MM.1S (cell line): ENCODE measurements around the gene YOD1.

Experiments
- DNase-seq: peaks from one replicate; pipeline ENCODE4 v3.0.0-alpha.2; 2015
- H2AFZ ChIP-seq: fragments of 300-600 bp; sonication (generic); 2 replicates; pipeline ENCODE4 v1.6.0; 2016; ENCODE audit warnings: antibody characterized with exemption, low read length
- H3F3A ChIP-seq: fragments of 300-600 bp; sonication (generic); 2 replicates; pipeline ENCODE4 v1.6.1; 2016; ENCODE audit warnings: mild to moderate bottlenecking, antibody characterized with exemption, low read length, moderate library complexity, mixed read lengths; ENCODE audit not compliant: insufficient read depth
- H3K27ac ChIP-seq: fragments of 300-600 bp; sonication (generic); 2 replicates; pipeline ENCODE4 v1.5.1; 2016; ENCODE audit warnings: mild to moderate bottlenecking, low read length
- H3K27me3 ChIP-seq: fragments of 300-600 bp; sonication (generic); replicated peaks from 2 replicates; pipeline ENCODE4 v1.6.0; 2016; ENCODE audit warnings: low read length; ENCODE audit not compliant: insufficient read depth
- H3K36me3 ChIP-seq: fragments of 300-600 bp; sonication (generic); replicated peaks from 2 replicates; pipeline ENCODE4 v1.6.1; 2016; ENCODE audit warnings: mild to moderate bottlenecking, low read length, mixed read lengths; ENCODE audit not compliant: insufficient read depth
- H3K4me1 ChIP-seq: fragments of 300-600 bp; sonication (generic); 2 replicates; pipeline ENCODE4 v1.6.1; 2016; ENCODE audit warnings: low read length, mixed read lengths
- H3K4me2 ChIP-seq: fragments of 300-600 bp; sonication (generic); 2 replicates; pipeline ENCODE4 v1.6.0; 2016; ENCODE audit warnings: low read depth, low read length
- H3K4me3 ChIP-seq: fragments of 300-600 bp; sonication (generic); 2 replicates; pipeline ENCODE4 v1.5.1; 2016; ENCODE audit warnings: low read length, mixed read lengths
- H3K79me2 ChIP-seq: fragments of 300-600 bp; sonication (generic); 2 replicates; pipeline ENCODE4 v1.6.1; 2016; ENCODE audit warnings: mixed run types, low read length, mixed read lengths
- H3K9ac ChIP-seq: fragments of 300-600 bp; sonication (generic); 2 replicates; pipeline ENCODE4 v1.6.1; 2016; ENCODE audit warnings: low read length, mixed read lengths
- H3K9me2 ChIP-seq: fragments of 300-600 bp; sonication (generic); replicated peaks from 2 replicates; pipeline ENCODE4 v1.6.1; 2016; ENCODE audit warnings: mild to moderate bottlenecking, low read length, mixed read lengths; ENCODE audit not compliant: insufficient read depth
- H3K9me3 ChIP-seq: fragments of 300-600 bp; sonication (generic); replicated peaks from 2 replicates; pipeline ENCODE4 v1.6.1; 2016; ENCODE audit warnings: mild to moderate bottlenecking, low read length, mixed read lengths; ENCODE audit not compliant: insufficient read depth
- H4K20me1 ChIP-seq: fragments of 300-600 bp; sonication (generic); 2 replicates; pipeline ENCODE4 v1.6.1; 2016; ENCODE audit warnings: mild to moderate bottlenecking, low read length, moderate library complexity, mixed read lengths; ENCODE audit not compliant: insufficient read depth
- EZH2 ChIP-seq: fragments of 300-600 bp; sonication (generic); optimal IDR thresholded peaks from 2 replicates; pipeline ENCODE3; 2017; ENCODE audit warnings: low read depth, mild to moderate bottlenecking, antibody characterized with exemption, low read length, mixed read lengths
- EZH2phosphoT487 ChIP-seq: fragments of 300-600 bp; sonication (generic); IDR thresholded peaks from 2 replicates; pipeline ENCODE4 v1.6.1; 2018; ENCODE audit warnings: antibody characterized with exemption, low read length
- TF ChIP-seq, protein P1 (sequence below): fragments of 300-600 bp; sonication (generic); IDR thresholded peaks from 2 replicates; pipeline ENCODE4 v1.5.1; 2016; ENCODE audit warnings: antibody characterized with exemption, low read length, mixed read lengths

YOD1 gene

DNA sequence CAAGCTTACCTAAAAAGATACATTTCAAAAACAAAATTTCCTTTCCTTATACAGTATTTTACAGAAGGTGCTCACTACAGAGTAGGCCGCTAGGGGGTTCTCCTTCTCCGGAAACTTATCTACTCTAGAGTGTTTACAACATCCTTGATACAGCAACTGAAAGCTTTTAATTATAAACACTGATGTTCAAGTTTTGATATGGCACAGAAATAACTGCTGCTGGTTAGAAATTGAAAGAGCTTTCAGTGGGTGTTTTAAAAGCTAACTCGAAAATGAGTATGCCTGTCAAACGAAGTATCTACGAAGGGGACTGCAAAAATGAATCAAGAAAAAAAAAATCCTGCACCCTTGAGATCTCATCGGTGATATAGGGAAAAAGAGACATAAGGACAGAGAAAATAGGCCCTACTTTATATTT is 1.0 kb downstream of the YOD1 start:
- Histone ChIP-seq H2AFZ (no peak overlapping the region), H3K4me1 (peaks cover 29% of the 10 kb centered on the region), H3F3A (peaks cover 38% of the 10 kb centered on the region), H3K36me3 (peaks cover 15% of the 10 kb centered on the region; the same call in 1 of the 2 replicates), H3K4me3 (peak overlapping the region; percentile 94), H3K9me3 (no peaks in the 10 kb centered on the region), H3K27me3 (no peaks in the 10 kb centered on the region), H3K9ac (peak overlapping the region; percentile 82), H4K20me1 (no peaks in the 10 kb centered on the region), H3K79me2 (peaks cover 58% of the 10 kb centered on the region), H3K27ac (peak overlapping the region; percentile 50), H3K9me2 (no peaks in the 10 kb centered on the region), H3K4me2 (peak overlapping the region; percentile 69)
- DNase-seq: peak; percentile 86
- TF ChIP-seq EZH2 (no peak), EZH2phosphoT487 (no peak)
- TF ChIP-seq, protein P1, sequence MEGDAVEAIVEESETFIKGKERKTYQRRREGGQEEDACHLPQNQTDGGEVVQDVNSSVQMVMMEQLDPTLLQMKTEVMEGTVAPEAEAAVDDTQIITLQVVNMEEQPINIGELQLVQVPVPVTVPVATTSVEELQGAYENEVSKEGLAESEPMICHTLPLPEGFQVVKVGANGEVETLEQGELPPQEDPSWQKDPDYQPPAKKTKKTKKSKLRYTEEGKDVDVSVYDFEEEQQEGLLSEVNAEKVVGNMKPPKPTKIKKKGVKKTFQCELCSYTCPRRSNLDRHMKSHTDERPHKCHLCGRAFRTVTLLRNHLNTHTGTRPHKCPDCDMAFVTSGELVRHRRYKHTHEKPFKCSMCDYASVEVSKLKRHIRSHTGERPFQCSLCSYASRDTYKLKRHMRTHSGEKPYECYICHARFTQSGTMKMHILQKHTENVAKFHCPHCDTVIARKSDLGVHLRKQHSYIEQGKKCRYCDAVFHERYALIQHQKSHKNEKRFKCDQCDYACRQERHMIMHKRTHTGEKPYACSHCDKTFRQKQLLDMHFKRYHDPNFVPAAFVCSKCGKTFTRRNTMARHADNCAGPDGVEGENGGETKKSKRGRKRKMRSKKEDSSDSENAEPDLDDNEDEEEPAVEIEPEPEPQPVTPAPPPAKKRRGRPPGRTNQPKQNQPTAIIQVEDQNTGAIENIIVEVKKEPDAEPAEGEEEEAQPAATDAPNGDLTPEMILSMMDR: peak; percentile 95

DNA sequence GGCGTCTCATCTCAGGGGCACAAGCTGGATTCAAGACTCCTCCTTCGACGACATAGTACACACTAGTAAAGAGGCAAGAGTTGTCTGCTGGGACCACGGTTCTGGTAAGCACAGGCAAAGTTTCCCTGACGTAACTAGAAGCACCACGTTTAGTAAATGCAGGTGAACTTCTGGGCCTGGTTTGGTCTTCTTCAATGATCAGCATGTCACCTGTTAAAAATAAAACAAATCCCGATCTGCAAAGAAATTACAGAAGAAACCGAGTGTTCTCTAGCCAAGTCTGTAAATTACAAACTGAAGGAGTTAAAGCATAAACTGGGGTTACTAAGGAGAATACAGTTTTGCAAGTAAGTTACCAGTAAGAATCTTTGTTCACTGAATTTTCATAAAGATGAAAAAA is 1.5 kb downstream of the YOD1 start:
- no peak for TF ChIP-seq EZH2
- TF ChIP-seq, protein P1: no peak
- no peak for TF ChIP-seq EZH2phosphoT487
- no peaks in the 10 kb centered on the region for H3K27me3 ChIP-seq
- H3K4me2 ChIP-seq: peak overlapping the region; percentile 69
- no peaks in the 10 kb centered on the region for H4K20me1 ChIP-seq
- peaks cover 15% of the 10 kb centered on the region; the same call in 1 of the 2 replicates for H3K36me3 ChIP-seq
- peaks cover 33% of the 10 kb centered on the region for H3F3A ChIP-seq
- H3K9me3 ChIP-seq: no peaks in the 10 kb centered on the region
- H3K27ac ChIP-seq: no peak overlapping the region
- peaks cover 61% of the 10 kb centered on the region for H3K79me2 ChIP-seq
- no peaks in the 10 kb centered on the region for H3K9me2 ChIP-seq
- DNase-seq: no peak
- H3K9ac ChIP-seq: peak overlapping the region; percentile 82; the same call in 1 of the 2 replicates
- no peak overlapping the region for H2AFZ ChIP-seq
- H3K4me3 ChIP-seq: peak overlapping the region; percentile 94
- peaks cover 25% of the 10 kb centered on the region for H3K4me1 ChIP-seq

DNA sequence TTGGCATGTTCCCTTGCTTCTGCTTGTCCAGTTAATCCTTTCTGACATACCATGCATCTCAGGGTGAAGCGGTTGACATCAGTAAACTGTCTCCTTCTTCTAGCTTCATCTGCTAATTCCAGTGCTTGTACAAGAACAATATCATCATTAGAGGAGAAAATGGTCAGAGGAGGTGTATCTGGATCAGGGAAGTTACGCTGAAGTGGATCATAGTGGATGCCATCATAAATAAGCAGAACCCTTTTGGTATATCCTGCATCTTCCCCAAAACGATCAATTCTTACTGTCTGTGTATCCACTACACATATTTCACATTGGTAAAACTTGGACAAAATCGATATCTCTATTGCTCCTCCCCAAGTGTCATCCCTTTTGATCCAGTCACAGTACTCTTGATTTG is 2.0 kb downstream of the YOD1 start:
- Histone ChIP-seq H3K36me3 (peaks cover 15% of the 10 kb centered on the region; the same call in 1 of the 2 replicates), H3K4me1 (peaks cover 20% of the 10 kb centered on the region), H3K27me3 (no peaks in the 10 kb centered on the region), H3F3A (peaks cover 28% of the 10 kb centered on the region), H3K79me2 (peaks cover 61% of the 10 kb centered on the region), H3K27ac (no peak overlapping the region), H3K9me3 (no peaks in the 10 kb centered on the region), H3K4me2 (peak overlapping the region; percentile 69), H3K4me3 (no peak overlapping the region; the same call in 1 of the 2 replicates), H3K9me2 (no peaks in the 10 kb centered on the region), H2AFZ (no peak overlapping the region), H4K20me1 (no peaks in the 10 kb centered on the region), H3K9ac (no peak overlapping the region)
- no peak for DNase-seq
- TF ChIP-seq EZH2phosphoT487 (no peak), EZH2 (no peak)
- TF ChIP-seq, protein P1: no peak
